ENCODE measurements around the gene KRT73. TPM values are rescaled to one million over a fixed set of nuclear protein-coding genes. Genes with fewer than 3 reads are reported as not detected.

Gene KRT73
- total and polyA plus RNA-seq, 2 experiments from 2014 or later, result not detected

GRCh38 chr12:52629281-52630007 lies 11.1 kb upstream of the KRT73 start:
- Histone ChIP-seq H3K27me3 (ENCODE audit: insufficient read depth) (no peaks in the 10 kb centered on the region), H3K79me2 (replicated peaks; ENCODE audit: insufficient read depth) (no peaks in the 10 kb centered on the region), H4K20me1 (replicated peaks; ENCODE audit: insufficient read depth) (no peaks in the 10 kb centered on the region), H3K4me3 (no peak overlapping the region), H3K27ac (ENCODE audit: low read depth) (no peak overlapping the region), H3K4me1 (ENCODE audit: insufficient read depth) (no peaks in the 10 kb centered on the region), H2AFZ (no peak overlapping the region), H3F3A (replicated peaks; ENCODE audit: low read depth) (no peaks in the 10 kb centered on the region), H3K9me2 (ENCODE audit: insufficient read depth) (no peaks in the 10 kb centered on the region), H3K4me2 (no peak overlapping the region), H3K36me3 (ENCODE audit: insufficient read depth) (no peaks in the 10 kb centered on the region)
- Mint-ChIP-seq H3K4me1 (peaks cover 4% of the 10 kb centered on the region), H3K36me3 (ENCODE audit: low read depth) (no peaks in the 10 kb centered on the region), H3K27ac (no peak overlapping the region), H3K9me3 (no peaks in the 10 kb centered on the region), H3K4me3 (no peak overlapping the region), H3K27me3 (ENCODE audit: insufficient read depth, low read depth, poor library complexity) (peaks cover 3% of the 10 kb centered on the region)
- no peak for ATAC-seq
- DNase-seq (ENCODE audit: low spot score), result no peak
- TF ChIP-seq ZNF462 (CRISPR knock-in tag; IDR thresholded peaks at IDR 0.05) (no peak), ZNF114 (CRISPR knock-in tag; IDR thresholded peaks at IDR 0.05) (no peak), EZH2phosphoT487 (IDR thresholded peaks at IDR 0.05; ENCODE audit: unreplicated experiment) (no peak), EZH2 (IDR thresholded peaks at IDR 0.05; ENCODE audit: low read depth, unreplicated experiment) (no peak), STAT1 (IDR thresholded peaks at IDR 0.05; ENCODE audit: unreplicated experiment) (no peak), POLR2AphosphoS5 (IDR thresholded peaks at IDR 0.05; ENCODE audit: low read depth) (no peak), CTCF (conservative IDR thresholded peaks at IDR 0.05; ENCODE audit: low read depth in 2 of 2) (no peak), ZNF331 (CRISPR knock-in tag; IDR thresholded peaks at IDR 0.05; ENCODE audit: low read depth) (no peak), CREB1 (CRISPR knock-in tag; IDR thresholded peaks at IDR 0.05; ENCODE audit: low read depth) (no peak), NANOG (IDR thresholded peaks at IDR 0.05; ENCODE audit: borderline replicate concordance) (no peak), REST (IDR thresholded peaks at IDR 0.05; ENCODE audit: unreplicated experiment) (no peak)

All from GM23338 (cell line).